ENCODE data around the gene FRMD8. TPM values are rescaled to one million over a fixed set of nuclear protein-coding genes. Genes with fewer than 3 reads are reported as not detected.

The FRMD8 gene
- total RNA-seq, 4 donors from 2014 or later: 96.5 to 226 (median 128) TPM

DNA sequence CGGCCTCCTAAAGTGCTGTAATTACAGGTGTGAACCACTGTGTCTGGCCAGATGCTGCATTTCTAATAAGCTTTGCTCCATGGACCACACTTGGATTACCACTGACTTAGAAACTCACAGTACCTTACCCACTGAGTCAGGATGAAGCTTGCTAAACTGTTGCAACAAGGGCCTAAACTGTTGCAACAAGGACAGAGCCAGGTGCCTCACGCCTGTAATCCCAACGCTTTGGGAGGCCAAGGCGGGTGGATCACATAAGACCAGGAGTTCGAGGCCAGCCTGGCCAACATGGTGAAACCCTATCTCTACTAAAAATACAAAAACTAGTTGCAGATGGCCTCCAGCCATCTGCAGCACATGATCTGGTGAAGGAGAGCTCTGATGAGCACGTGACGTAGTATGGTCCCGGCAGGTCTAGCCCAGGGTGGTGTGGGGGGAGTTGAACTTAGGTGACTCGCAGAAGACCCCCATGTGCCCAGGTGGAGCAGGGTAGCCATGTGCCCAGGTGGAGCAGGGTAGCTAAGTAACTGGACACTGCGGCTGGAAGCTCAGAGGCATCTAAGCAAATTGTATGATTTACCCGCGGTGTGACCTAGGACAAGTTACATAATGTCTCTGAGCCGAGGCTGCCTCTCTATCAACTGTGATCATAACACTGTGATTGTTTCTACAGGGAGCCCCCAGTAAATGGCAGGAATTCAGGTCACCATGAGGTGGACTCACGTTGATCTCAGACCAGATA, 12.4 kb upstream of the FRMD8 start:
- no peak for TF ChIP-seq POLR2A (IDR thresholded peaks at IDR 0.05)
- TF ChIP-seq, protein P1, sequence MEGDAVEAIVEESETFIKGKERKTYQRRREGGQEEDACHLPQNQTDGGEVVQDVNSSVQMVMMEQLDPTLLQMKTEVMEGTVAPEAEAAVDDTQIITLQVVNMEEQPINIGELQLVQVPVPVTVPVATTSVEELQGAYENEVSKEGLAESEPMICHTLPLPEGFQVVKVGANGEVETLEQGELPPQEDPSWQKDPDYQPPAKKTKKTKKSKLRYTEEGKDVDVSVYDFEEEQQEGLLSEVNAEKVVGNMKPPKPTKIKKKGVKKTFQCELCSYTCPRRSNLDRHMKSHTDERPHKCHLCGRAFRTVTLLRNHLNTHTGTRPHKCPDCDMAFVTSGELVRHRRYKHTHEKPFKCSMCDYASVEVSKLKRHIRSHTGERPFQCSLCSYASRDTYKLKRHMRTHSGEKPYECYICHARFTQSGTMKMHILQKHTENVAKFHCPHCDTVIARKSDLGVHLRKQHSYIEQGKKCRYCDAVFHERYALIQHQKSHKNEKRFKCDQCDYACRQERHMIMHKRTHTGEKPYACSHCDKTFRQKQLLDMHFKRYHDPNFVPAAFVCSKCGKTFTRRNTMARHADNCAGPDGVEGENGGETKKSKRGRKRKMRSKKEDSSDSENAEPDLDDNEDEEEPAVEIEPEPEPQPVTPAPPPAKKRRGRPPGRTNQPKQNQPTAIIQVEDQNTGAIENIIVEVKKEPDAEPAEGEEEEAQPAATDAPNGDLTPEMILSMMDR (IDR thresholded peaks at IDR 0.05): no peak
- no peak for TF ChIP-seq EP300 (IDR thresholded peaks at IDR 0.05)
- no peaks in the 10 kb centered on the region for H3K36me3 ChIP-seq
- H3K27me3 ChIP-seq: no peaks in the 10 kb centered on the region
- DNase-seq (ENCODE audit: low spot score in 2 of 2): no peak
- H3K27ac ChIP-seq: no peak overlapping the region
- H3K9me3 ChIP-seq: no peaks in the 10 kb centered on the region
- peaks cover 0 to 5% (median 2%) of the 10 kb centered on the region in 4 donors for H3K4me1 ChIP-seq
- H3K4me3 ChIP-seq: no peak overlapping the region
- 81% methylated on average over 14 of the region's 14 CpGs for WGBS, 2 donors

DNA sequence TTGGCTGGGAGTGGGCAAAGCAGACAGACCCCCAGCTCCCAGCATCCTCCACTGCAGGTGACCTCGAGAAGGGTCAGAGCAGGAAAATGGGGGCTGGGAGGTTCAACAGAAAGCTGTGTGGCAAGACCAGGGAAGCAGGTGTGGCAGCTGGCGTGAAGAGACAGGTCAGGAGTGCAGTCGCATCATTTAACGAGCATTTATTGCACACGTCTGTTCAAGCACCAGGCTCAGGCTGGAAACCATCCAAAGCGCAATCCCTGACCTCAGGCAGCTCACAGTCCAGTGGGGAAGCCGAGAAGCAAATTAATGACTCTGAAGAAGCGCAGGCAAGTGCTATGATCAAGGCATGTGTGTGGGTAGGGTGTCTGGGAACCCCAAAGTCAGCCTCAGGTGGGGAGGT, 11.4 kb upstream of the FRMD8 start:
- 79 to 83% methylated on average over 8 of the region's 8 CpGs for WGBS, 2 donors

DNA sequence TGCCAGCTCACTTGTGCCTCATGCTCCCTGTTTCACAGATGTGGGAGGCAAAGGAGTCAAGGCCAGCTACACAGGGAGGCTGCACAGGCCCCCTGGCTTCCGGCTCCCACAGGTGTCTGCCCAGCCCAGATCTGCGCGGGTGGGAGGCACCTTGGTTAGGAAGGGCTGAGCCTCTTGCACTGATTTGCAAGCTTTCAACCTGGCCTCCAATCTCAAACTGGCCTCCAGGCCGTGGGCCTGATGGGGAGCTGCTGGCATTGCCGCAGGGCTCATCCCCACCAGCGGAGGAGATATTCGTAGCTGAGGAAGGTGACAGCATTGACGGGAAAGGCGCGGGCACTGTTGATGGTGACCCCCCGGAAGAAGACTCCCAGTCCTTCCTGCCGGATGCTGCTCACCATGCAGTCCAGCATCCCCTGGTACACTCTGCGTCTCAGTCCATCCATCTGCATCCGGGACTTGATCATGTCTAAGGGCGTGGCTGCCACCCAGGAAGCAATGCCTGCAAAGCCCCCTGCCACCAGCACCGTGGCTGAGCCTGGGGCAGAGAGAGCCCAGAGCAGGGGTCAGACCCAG, 10.2 kb upstream of the FRMD8 start:
- Histone ChIP-seq H3K9me3 (no peaks in the 10 kb centered on the region), H3K27ac (no peak overlapping the region), H3K27me3 (no peaks in the 10 kb centered on the region), H3K4me1 (peaks cover 0 to 14% (median 9%) of the 10 kb centered on the region in 4 donors), H3K4me3 (no peak overlapping the region), H3K36me3 (no peaks in the 10 kb centered on the region)
- 82 to 83% methylated on average over 12 to 15 of the region's 16 CpGs for WGBS, 2 donors
- TF ChIP-seq EP300 (IDR thresholded peaks at IDR 0.05): no peak
- TF ChIP-seq, protein P1 (IDR thresholded peaks at IDR 0.05): no peak
- no peak for TF ChIP-seq POLR2A (IDR thresholded peaks at IDR 0.05)
- no peak for DNase-seq (ENCODE audit: low spot score in 2 of 2)

More for the DNA sequence above, 11.4 kb upstream of the FRMD8 start:
- Histone ChIP-seq H3K4me3 (no peak overlapping the region), H3K27ac (no peak overlapping the region), H3K4me1 (peaks cover 0 to 5% (median 2%) of the 10 kb centered on the region in 4 donors), H3K27me3 (no peaks in the 10 kb centered on the region), H3K9me3 (no peaks in the 10 kb centered on the region), H3K36me3 (no peaks in the 10 kb centered on the region)
- TF ChIP-seq EP300 (IDR thresholded peaks at IDR 0.05): no peak
- no peak for TF ChIP-seq POLR2A (IDR thresholded peaks at IDR 0.05)
- TF ChIP-seq, protein P1 (IDR thresholded peaks at IDR 0.05): no peak
- no peak for DNase-seq (ENCODE audit: low spot score in 2 of 2)

DNA sequence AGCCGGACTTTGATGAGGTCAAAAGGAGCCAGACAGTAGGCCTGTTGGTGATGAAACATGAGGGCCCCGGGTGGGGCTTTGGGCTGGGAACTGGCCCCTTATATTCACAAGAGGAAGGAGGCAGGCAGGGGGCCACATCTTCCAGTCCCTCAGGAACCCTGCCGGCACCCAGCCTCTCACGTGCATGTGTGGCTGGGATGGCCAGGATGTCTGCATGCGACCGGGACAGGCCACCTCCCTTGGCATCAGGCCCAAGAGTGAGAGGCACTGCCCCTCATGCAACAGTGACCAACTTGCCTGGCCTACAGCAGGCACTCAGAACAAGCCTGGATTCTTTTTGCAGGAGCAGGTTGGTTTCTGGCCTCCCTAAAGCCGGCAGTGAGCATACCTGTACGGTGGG, 9.4 kb upstream of the FRMD8 start:
- Histone ChIP-seq H3K4me3 (no peak overlapping the region), H3K27me3 (no peaks in the 10 kb centered on the region), H3K9me3 (no peaks in the 10 kb centered on the region), H3K36me3 (no peaks in the 10 kb centered on the region), H3K4me1 (peaks cover 0 to 22% (median 17%) of the 10 kb centered on the region in 4 donors), H3K27ac (no peak overlapping the region)
- WGBS, 2 donors: 65 to 77% methylated on average over 8 of the region's 8 CpGs
- TF ChIP-seq EP300 (IDR thresholded peaks at IDR 0.05) (no peak), POLR2A (IDR thresholded peaks at IDR 0.05) (no peak)
- TF ChIP-seq, protein P1 (IDR thresholded peaks at IDR 0.05): no peak
- no peak for DNase-seq (ENCODE audit: low spot score in 2 of 2)

DNA sequence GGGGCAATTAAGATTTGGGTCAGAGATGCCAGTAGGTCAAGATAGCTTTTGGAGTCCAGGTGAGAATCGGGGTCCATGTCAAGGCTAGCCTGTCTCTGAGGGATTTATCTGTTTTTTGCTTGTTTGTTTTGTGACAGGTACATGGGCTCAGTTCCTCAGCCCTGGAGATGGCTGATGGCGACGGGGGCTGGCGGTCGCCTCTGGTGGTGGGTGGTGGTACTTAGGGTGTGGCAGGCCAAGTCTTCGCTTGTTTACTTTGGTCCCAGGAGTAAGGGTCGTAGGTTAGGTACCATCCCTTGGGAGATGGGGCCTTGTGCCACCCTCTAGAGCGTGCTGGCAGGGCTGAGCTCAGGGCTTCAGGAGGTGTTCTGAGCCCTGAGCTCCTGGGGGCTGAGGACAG, 8.7 kb upstream of the FRMD8 start:
- Histone ChIP-seq H3K27me3 (no peaks in the 10 kb centered on the region), H3K9me3 (no peaks in the 10 kb centered on the region), H3K36me3 (no peaks in the 10 kb centered on the region), H3K27ac (peak overlapping the region in 2 of 4 donors; percentile 13 to 99), H3K4me3 (no peak overlapping the region), H3K4me1 (peaks cover 0 to 28% (median 19%) of the 10 kb centered on the region in 4 donors)
- 88 to 90% methylated on average over 8 of the region's 8 CpGs for WGBS, 2 donors
- no peak for DNase-seq (ENCODE audit: low spot score in 2 of 2)
- TF ChIP-seq, protein P1 (IDR thresholded peaks at IDR 0.05): no peak
- TF ChIP-seq EP300 (IDR thresholded peaks at IDR 0.05) (no peak), POLR2A (IDR thresholded peaks at IDR 0.05) (no peak)
